Adrenal gland (tissue), 5 donors: ENCODE results near the gene ATG4B.
"Not testable (repeated sequence)": the region's sequence is repeated elsewhere in the genome, so short reads cannot be mapped to it uniquely, and the experiment has no call there.

Source experiments
- POLR2A ChIP-seq, 2 donors: fragments of 450-650 bp; IDR thresholded peaks; one replicate each; pipeline ENCODE4 v1.6.1; 2017; ENCODE audit warnings: antibody characterized with exemption in 2 of 2, mild to moderate bottlenecking in 2 of 2, moderate library complexity in 1 of 2
- TF ChIP-seq, protein P1 (sequence below), 6 experiments: fragments of 450-650 bp in 4 of 6; fragments of 200-600 bp in 2 of 6; sonication (generic) in 1 of 6; IDR thresholded peaks; 1 replicate in 5 of 6; 2 replicates in 1 of 6; pipeline versions ENCODE4 v1.5.1 to v1.8.0; 2016 to 2021; ENCODE audit warnings: antibody characterized with exemption in 6 of 6, mild to moderate bottlenecking in 2 of 6, moderate library complexity in 1 of 6
- donor health status: DM: no; HTN: no; CAD: no.

DNA sequence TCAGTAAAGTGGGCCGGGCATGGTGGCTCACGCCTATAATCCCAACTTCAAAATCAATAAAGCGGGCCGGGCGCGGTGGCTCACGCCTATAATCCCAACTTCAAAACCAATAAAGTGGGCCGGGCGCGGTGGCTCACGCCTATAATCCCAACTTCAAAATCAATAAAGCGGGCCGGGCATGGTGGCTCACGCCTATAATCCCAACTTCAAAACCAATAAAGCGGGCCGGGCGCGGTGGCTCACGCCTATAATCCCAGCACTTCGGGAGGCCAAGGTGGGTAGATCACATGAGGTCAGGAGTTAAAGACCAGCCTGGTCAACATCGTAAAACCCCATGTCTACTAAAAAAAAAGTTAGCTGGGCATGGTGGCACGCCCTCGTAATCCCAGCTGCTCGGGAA, 25.2 kb downstream of the ATG4B start:
- TF ChIP-seq, protein P1, sequence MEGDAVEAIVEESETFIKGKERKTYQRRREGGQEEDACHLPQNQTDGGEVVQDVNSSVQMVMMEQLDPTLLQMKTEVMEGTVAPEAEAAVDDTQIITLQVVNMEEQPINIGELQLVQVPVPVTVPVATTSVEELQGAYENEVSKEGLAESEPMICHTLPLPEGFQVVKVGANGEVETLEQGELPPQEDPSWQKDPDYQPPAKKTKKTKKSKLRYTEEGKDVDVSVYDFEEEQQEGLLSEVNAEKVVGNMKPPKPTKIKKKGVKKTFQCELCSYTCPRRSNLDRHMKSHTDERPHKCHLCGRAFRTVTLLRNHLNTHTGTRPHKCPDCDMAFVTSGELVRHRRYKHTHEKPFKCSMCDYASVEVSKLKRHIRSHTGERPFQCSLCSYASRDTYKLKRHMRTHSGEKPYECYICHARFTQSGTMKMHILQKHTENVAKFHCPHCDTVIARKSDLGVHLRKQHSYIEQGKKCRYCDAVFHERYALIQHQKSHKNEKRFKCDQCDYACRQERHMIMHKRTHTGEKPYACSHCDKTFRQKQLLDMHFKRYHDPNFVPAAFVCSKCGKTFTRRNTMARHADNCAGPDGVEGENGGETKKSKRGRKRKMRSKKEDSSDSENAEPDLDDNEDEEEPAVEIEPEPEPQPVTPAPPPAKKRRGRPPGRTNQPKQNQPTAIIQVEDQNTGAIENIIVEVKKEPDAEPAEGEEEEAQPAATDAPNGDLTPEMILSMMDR (IDR thresholded peaks at IDR 0.05), result not testable (repeated sequence)
- TF ChIP-seq POLR2A (IDR thresholded peaks at IDR 0.05), result not testable (repeated sequence)
